Stromal cell of bone marrow (primary cell): ENCODE measurements around the gene NSMCE1.

Experiments used
- DNase-seq: peaks from one replicate; pipeline ENCODE4 v3.0.0-alpha.2; 2012; ENCODE audit warnings: low read depth

The NSMCE1 gene

GRCh38 chr16:27191352-27191924 lies 77.1 kb downstream of the NSMCE1 start:
- no peak for DNase-seq

DNA sequence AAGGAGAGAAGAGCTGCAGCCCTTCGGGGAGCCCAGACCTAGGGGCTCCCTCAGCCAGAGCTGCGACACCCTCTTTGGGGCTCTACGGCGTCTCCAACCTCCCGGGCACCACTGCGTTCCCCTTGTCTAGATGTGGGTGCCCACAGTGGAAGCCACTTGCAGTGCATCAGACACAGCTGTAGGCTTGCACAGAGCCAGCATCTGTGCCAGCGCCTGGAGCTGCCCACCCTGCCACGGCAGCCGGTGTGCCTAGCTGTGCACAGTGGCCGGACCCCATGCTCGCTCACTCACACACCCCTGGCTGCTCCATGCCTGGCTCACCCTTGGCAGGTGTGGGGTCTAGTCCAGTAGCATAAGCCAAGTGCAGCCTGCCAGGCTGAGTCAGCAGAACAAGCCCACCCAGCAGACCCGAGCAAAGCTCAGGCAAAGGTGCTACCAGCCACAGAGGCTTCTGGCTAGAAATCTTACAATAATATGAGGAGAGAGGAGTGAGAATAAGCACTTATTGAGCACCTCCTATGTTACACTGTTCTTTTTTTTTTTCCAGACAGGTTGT lies 78.2 kb downstream of the NSMCE1 start:
- no peak for DNase-seq

DNA sequence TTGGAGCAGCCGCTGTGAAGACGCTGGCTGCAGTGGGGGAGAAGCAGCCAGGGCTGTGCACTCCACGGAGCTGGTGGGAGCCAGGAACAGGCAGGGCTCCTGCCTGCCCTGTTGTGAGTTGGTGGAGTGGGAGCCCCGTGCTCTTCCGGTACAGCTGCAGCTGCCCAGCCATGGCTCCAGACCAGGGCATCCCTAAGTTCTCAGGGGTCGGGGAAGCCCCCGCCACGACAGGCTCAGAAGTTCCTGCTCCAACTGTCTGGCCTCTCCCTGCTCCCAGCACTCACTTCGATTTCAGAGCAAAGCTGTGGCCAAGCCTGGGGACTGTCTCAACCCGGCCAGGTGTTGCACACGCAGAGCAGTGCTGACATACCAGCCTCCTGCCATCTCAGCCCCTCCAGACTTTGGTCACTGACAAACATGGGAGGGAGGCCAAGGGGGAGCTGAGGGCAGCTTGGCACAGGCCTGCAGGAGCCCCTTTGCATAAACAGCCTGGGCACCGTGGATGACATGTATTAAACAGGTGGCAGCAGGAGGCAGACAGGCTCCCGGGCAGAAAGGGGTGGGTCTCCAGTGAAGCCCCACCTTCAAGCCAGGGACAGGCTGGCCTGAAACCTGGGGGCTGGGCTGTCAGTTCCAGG lies 79.1 kb downstream of the NSMCE1 start:
- no peak for DNase-seq

DNA sequence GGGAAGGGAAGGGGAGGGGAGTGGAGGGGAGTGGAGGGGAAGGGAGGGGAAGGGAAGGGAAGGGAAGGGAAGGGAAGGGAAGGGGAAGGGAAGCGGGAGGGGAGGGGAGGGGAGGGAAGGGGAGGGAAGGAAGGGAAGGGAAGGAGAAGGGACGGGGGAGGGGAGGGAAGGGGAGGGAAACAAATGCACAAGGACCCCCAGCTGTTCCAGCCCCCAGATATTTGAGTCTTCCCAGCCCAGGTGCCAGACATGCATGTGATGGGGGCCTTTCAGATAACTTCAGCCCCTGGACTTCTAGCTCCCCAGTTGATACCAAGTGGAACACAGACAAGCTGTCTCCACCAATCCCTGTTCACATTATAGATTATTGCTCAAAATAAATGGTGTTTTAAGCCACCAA lies 79.9 kb downstream of the NSMCE1 start:
- no peak for DNase-seq

DNA sequence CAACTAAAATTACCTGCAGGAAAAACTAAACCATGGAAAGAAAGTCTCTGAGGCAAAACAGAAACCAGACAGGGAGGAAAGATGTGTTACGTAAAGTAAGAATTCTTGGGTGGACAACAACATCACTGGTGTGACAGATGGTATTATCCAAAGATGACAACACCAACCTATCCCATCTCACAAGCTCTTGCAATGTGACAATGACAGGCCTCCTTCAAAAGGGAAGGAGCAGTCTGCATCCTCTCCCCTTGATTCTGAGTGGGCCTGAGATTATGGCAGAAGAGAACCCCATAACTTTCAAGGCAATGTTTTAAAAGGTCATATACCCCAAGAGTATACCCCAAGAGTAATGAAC lies 82.8 kb downstream of the NSMCE1 start:
- DNase-seq = no peak

DNA sequence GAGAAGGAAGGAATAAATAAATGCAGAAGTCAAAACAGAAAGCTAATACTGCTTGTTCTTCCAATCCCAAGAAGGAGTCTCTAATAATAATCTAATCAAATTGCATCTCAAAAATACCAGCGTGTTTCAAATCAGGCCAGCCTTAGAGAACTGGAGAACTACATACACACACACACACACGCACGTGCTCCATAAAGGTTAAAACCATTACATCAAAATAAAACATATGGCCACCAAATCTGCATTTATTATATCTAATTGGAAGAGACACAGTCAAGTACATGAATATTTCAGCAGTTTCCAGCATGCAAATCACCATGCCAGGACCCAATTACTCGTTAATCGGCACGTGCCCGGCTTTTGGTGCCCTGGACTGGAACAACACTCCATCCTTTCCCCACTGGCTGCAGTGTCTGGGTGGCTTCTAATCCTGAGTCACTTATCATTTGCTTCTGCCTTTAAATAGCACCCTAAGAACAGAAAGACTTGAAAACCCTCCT lies 85.6 kb downstream of the NSMCE1 start:
- no peak for DNase-seq

GRCh38 chr16:27181019-27181790 lies 87.4 kb downstream of the NSMCE1 start:
- DNase-seq = no peak

DNA sequence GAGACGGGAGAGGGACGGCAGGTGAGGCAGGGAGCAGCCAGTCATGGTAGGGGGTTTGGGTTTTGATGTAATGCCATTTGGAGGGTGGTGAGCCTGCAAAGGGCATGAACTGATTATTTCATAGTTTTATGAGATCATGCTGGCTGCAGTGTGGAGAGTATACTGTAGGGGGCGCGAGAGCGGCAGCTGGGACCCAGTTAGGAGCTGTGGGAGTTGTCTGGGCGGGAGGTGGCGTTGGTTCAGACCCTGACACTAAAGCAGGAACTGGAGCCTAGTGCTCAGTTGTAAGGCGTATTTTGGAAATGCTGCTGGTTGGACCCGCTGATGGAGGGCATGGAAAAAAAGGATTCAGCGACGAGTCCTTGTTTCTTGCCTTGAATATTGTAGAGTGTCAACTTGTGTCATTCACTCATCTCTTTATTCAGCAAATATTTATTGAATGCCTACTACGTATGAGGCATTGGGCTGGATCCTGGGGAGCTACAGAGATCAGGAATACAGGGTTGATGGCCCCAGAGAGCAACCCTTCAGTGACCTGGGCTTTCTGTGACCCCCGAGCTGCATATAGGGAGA lies 89.0 kb downstream of the NSMCE1 start:
- DNase-seq = no peak

DNA sequence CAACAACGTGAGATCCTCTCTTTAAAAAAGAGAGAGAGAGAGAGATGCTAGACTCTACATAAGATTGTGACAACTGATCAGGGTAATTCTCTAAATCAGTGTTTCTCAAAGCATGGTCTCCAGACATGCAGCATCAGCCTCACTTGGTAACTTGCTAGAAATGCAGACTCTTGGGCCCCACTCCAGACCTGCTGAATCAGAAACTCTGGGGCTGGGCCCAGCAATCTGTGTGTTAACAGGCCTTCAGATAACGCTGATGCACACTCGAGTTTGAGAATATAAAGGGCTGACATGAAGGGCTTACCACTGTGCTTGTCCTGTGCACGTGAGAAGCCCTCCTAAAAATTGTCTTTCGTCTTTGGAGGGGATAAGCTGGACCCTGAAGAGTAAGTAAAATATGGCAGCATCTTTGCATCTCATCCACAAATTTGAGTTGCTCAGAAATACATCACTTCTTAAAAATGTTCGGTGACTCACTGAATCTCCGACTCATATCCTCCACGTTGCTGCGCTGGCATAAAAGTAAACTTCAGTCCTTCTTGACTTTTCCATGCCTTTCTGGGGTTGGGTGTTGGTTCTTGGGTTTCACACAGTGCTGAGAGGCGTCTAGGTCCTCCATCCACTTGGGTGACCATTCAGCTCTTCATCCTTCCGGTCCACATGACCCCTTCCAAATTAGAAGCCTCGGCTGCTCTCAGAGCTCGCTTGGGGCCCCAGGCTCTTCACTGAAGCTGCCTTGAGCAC lies 91.4 kb downstream of the NSMCE1 start:
- DNase-seq = peak; percentile 80

GRCh38 chr16:27175888-27176287 lies 92.7 kb downstream of the NSMCE1 start:
- DNase-seq = no peak
